Thyroid gland (tissue), 4 donors: ENCODE data around the gene ARHGAP36. TPM values are rescaled to one million over a fixed set of nuclear protein-coding genes. Genes with fewer than 3 reads are reported as not detected.

ENCODE experiments used
- DNase-seq, 2 donors: peaks; one replicate each; pipeline ENCODE4 v3.0.0-alpha.2; 2019
- H3K27ac ChIP-seq, 3 donors: fragments of 200-600 bp; sonication (generic); 1 replicate in 2 of 3; 2 replicates in 1 of 3; pipeline ENCODE4 v1.5.1; 2016 to 2019; ENCODE audit warnings: mild to moderate bottlenecking in 1 of 3, moderate library complexity in 1 of 3
- H3K27me3 ChIP-seq: fragments of 200-600 bp; sonication (generic); one replicate; pipeline ENCODE4 v1.5.1; 2019
- H3K36me3 ChIP-seq, 2 donors: fragments of 200-600 bp; sonication (generic); one replicate each; pipeline ENCODE4 v1.5.1; 2016 to 2019
- H3K4me1 ChIP-seq, 2 donors: fragments of 200-600 bp; sonication (generic); one replicate each; pipeline ENCODE4 v1.5.1; 2017 to 2019
- H3K4me3 ChIP-seq, 3 donors: fragments of 200-600 bp; sonication (generic); replicated peaks in 1 of 3; 1 replicate in 2 of 3; 2 replicates in 1 of 3; pipeline ENCODE4 v1.5.1; 2016; ENCODE audit warnings: mild to moderate bottlenecking in 1 of 3
- H3K9me3 ChIP-seq: fragments of 200-600 bp; sonication (generic); one replicate; pipeline ENCODE4 v1.5.1; 2017
- CTCF ChIP-seq, 6 experiments: fragments of 200-600 bp in 3 of 6; fragments of 450-650 bp in 3 of 6; sonication (generic) in 3 of 6; IDR thresholded peaks; one replicate each; pipeline ENCODE4 v1.5.1; 2016 to 2019; ENCODE audit warnings: antibody characterized with exemption in 6 of 6, mild to moderate bottlenecking in 2 of 6, inconsistent platforms in 1 of 6, moderate library complexity in 1 of 6
- POLR2A ChIP-seq, 2 donors: fragments of 450-650 bp; IDR thresholded peaks; one replicate each; pipeline ENCODE4 v1.6.1; 2017; ENCODE audit warnings: antibody characterized with exemption in 2 of 2, mild to moderate bottlenecking in 2 of 2, moderate library complexity in 1 of 2
- WGBS, 2 donors: methylation state at CpG; one replicate each; pipeline ENCODE4 v1.1.5; 2017; 5-methylcytosine and 5-hydroxymethylcytosine counted together
- intact Hi-C: fragments of 100-400 bp; cut with DNase I; formaldehyde crosslinking; loops from one replicate; pipeline ENCODE4 v1.15.1; 2023
- total RNA-seq, 4 donors: library from RNA; depleted of rRNA; stranded (reverse); fragments of >200 nt; gene quantifications; one replicate each; pipeline ENCODE4 v1.2.3, GENCODE V29; 2016

Gene ARHGAP36
- total RNA-seq, 4 donors from 2014 or later: not detected

- no peak for TF ChIP-seq POLR2A (IDR thresholded peaks at IDR 0.05)
- no peak for TF ChIP-seq CTCF (IDR thresholded peaks at IDR 0.05)
- DNase-seq: no peak
- Histone ChIP-seq H3K4me1 (no peaks in the 10 kb centered on the region), H3K9me3 (no peaks in the 10 kb centered on the region), H3K27ac (no peak overlapping the region), H3K27me3 (no peaks in the 10 kb centered on the region), H3K36me3 (no peaks in the 10 kb centered on the region), H3K4me3 (no peak overlapping the region)
- intact Hi-C loops: no loop called here
- WGBS, 2 donors: 82 to 83% methylated on average over 5 of the region's 5 CpGs
These were observed 5.1 kb upstream of the ARHGAP36 start for GRCh38 chrX:131053076-131053475.

DNA sequence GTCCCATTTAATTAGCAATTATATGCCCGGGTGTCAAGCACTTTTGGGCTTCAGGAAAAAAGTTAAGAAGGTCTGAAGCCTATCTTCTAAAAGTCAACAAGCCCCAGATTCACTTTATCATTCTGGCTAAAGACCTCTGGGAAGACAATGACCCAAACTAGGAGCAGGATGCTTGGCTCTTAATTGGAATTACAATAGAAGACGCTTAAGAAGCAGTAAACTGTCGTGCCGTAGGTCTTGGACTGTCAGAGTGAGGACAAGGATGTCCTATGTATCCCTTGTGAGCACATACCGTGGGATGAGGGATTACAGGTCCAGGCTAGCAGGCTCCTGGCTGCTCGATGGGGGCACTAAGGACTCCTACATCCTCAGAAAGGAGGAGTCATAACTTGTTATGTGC, 3.2 kb upstream of the ARHGAP36 start:
- H3K36me3 ChIP-seq: no peaks in the 10 kb centered on the region
- H3K27me3 ChIP-seq: no peaks in the 10 kb centered on the region
- no peak for DNase-seq
- no peaks in the 10 kb centered on the region for H3K9me3 ChIP-seq
- intact Hi-C loops: no loop called here
- H3K27ac ChIP-seq: no peak overlapping the region
- H3K4me1 ChIP-seq: no peaks in the 10 kb centered on the region
- H3K4me3 ChIP-seq: no peak overlapping the region
- TF ChIP-seq POLR2A (IDR thresholded peaks at IDR 0.05) (no peak), CTCF (IDR thresholded peaks at IDR 0.05) (no peak)
- WGBS, 2 donors: 50 to 68% methylated on average over 5 to 6 of the region's 6 CpGs

DNA sequence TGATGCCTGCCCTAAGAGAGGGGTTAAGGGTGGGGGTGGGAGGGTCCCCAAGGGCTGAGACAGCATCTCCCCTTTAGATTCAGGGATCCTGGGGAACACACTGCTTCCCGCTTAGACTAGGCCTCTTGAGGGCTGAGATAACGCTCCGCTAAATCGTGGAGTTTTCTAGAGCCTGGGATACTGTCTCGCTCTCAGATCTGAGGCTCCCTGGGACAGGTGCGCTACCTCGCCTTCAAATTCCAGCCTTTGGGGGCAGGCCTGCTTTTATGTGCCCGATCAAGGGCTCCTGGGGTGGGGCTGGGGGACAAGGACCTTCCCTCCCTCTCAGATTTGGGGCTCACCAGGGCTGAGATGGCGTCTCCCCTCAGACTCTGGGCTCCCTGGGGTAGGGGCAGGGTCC, 440 bp upstream of the ARHGAP36 start:
- Histone ChIP-seq H3K4me3 (no peak overlapping the region), H3K27ac (no peak overlapping the region), H3K4me1 (no peaks in the 10 kb centered on the region), H3K9me3 (no peaks in the 10 kb centered on the region), H3K36me3 (no peaks in the 10 kb centered on the region), H3K27me3 (no peaks in the 10 kb centered on the region)
- 20% methylated on average over 2 of the region's 9 CpGs; no CpG with 5 or more reads in 1 of the 2 donors for WGBS, 2 donors
- DNase-seq: no peak
- intact Hi-C loops: no loop called here
- no peak for TF ChIP-seq POLR2A (IDR thresholded peaks at IDR 0.05)
- TF ChIP-seq CTCF (IDR thresholded peaks at IDR 0.05): no peak

GRCh38 chrX:131059246-131059645, 1.1 kb downstream of the ARHGAP36 start:
- H3K36me3 ChIP-seq: no peaks in the 10 kb centered on the region
- no peaks in the 10 kb centered on the region for H3K27me3 ChIP-seq
- H3K4me3 ChIP-seq: no peak overlapping the region
- WGBS, 2 donors: 93 to 96% methylated on average over 2 of the region's 2 CpGs
- H3K4me1 ChIP-seq: no peaks in the 10 kb centered on the region
- no peak for DNase-seq
- TF ChIP-seq POLR2A (IDR thresholded peaks at IDR 0.05): no peak
- TF ChIP-seq CTCF (IDR thresholded peaks at IDR 0.05): no peak
- intact Hi-C loops: no loop called here
- H3K27ac ChIP-seq: no peak overlapping the region
- no peaks in the 10 kb centered on the region for H3K9me3 ChIP-seq

GRCh38 chrX:131060147-131060546, 2.0 kb downstream of the ARHGAP36 start:
- WGBS, 2 donors: 98 to 100% methylated on average over 3 of the region's 3 CpGs
- Histone ChIP-seq H3K4me1 (no peaks in the 10 kb centered on the region), H3K4me3 (no peak overlapping the region), H3K9me3 (no peaks in the 10 kb centered on the region), H3K27ac (no peak overlapping the region), H3K36me3 (no peaks in the 10 kb centered on the region), H3K27me3 (no peaks in the 10 kb centered on the region)
- TF ChIP-seq POLR2A (IDR thresholded peaks at IDR 0.05) (no peak), CTCF (IDR thresholded peaks at IDR 0.05) (no peak)
- intact Hi-C loops: no loop called here
- DNase-seq: no peak
